Neutrophil (primary cell): ENCODE measurements around the gene JAKMIP1.

Source experiments
- H3K27ac ChIP-seq: fragments of 200-600 bp; sonication (generic); 2 replicates; pipeline ENCODE4 v1.5.1; 2016; ENCODE audit warnings: mild to moderate bottlenecking, moderate library complexity
- H3K27me3 ChIP-seq: fragments of 200-600 bp; sonication (generic); 2 replicates; pipeline ENCODE4 v1.6.0; 2016; ENCODE audit warnings: mild to moderate bottlenecking
- H3K36me3 ChIP-seq: fragments of 200-600 bp; sonication (generic); 2 replicates; pipeline ENCODE4 v1.5.1; 2017
- H3K4me1 ChIP-seq, 2 experiments: fragments of 200-600 bp in 1 of 2; sonication (generic) in 1 of 2; 1 replicate in 1 of 2; 2 replicates in 1 of 2; pipeline versions ENCODE4 v1.5.1 to v1.6.1; 2013 to 2016; ENCODE audit warnings: low read depth in 1 of 2, low read length in 1 of 2, mild to moderate bottlenecking in 1 of 2, moderate library complexity in 1 of 2; ENCODE audit not compliant: control insufficient read depth in 1 of 2, insufficient read depth in 1 of 2
- H3K4me3 ChIP-seq, 2 experiments: fragments of 200-600 bp in 1 of 2; sonication (generic) in 1 of 2; 1 replicate in 1 of 2; 2 replicates in 1 of 2; pipeline ENCODE4 v1.5.1; 2013 to 2016; ENCODE audit warnings: low read depth in 1 of 2, low read length in 1 of 2, mild to moderate bottlenecking in 1 of 2, moderate library complexity in 1 of 2
- H3K9me3 ChIP-seq: fragments of 200-600 bp; sonication (generic); 2 replicates; pipeline ENCODE4 v1.5.1; 2016
- CTCF ChIP-seq: fragments of 200-600 bp; sonication (generic); IDR thresholded peaks from 2 replicates; pipeline ENCODE4 v1.5.1; 2016; ENCODE audit warnings: antibody characterized with exemption

JAKMIP1 gene

DNA sequence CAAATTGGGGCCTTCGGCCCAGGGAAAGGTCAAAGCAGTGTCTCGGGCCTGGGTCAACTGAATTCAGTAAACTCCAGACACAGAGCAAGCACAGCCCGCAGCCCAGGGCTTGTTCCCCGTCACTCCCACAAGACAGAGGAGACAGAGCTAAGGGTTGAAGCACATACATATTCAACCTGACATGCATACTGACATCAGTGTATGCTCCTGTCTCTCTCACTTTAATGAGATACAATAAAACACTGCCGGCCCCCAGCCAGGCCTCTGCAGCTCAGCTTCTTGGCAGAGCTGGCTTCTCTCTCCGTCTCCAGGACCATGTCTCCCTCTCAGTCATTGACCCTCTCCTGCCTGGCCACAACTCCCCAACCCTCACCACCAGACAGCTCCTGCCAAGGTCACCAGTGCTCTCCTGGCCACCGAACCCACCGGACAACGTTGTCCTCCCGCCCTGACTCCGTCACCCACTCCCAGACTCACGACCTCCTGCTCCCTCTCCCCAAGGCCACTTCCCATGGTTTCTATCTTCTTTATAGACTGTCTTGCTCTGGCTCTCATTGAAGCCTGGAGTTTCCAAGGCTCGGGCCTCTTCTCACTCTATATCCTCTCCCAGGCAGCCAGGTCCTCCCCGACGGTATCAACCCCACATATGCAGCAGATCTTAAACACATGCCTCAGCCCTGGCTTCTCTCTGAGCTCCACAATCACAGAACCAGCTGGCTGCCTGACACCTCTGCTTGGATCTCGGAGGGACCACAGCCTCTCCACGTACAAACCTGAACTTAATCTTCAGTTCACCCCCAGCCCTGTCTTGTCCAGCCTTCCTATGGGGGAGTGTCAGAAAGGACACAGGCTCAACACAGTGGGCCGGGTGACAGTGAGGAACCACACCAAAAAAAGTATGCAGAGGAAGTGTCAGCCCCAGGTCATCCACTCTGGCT is 114.4 kb downstream of the JAKMIP1 start:
- H3K27ac ChIP-seq, result no peak overlapping the region
- H3K27me3 ChIP-seq, result no peaks in the 10 kb centered on the region
- no peak overlapping the region for H3K4me3 ChIP-seq
- TF ChIP-seq CTCF, result no peak
- H3K36me3 ChIP-seq, result no peaks in the 10 kb centered on the region
- no peaks in the 10 kb centered on the region for H3K9me3 ChIP-seq
- H3K4me1 ChIP-seq, result no peaks in the 10 kb centered on the region

GRCh38 chr4:6085028-6085690 is 115.2 kb downstream of the JAKMIP1 start:
- Histone ChIP-seq H3K36me3 (no peaks in the 10 kb centered on the region), H3K4me1 (no peaks in the 10 kb centered on the region), H3K27me3 (no peaks in the 10 kb centered on the region), H3K4me3 (no peak overlapping the region), H3K27ac (no peak overlapping the region), H3K9me3 (no peaks in the 10 kb centered on the region)
- TF ChIP-seq CTCF, result no peak

DNA sequence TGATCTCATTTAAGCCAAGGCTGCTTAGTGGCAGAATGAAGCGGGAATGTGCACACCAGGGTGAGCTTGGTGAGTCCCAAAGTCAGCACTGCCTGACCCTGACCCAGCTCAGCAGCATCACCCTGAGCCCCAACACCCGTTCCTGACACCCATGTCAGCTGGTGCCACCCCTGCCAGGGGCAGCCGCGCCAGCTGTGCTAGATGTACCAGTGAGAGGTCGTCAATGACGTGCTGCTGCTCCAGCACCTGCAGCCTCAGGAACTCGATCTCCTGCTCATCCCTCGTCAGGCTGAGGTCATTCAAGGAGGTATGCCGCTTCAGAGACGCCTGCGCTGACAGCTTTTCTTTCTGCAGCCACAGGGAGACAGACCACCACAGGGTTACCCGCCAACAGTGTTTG is 120.4 kb downstream of the JAKMIP1 start:
- H3K4me1 ChIP-seq, result no peaks in the 10 kb centered on the region
- H3K27me3 ChIP-seq, result no peaks in the 10 kb centered on the region
- no peak overlapping the region for H3K4me3 ChIP-seq
- no peak for TF ChIP-seq CTCF
- H3K9me3 ChIP-seq, result no peaks in the 10 kb centered on the region
- H3K27ac ChIP-seq, result no peak overlapping the region
- H3K36me3 ChIP-seq, result no peaks in the 10 kb centered on the region

DNA sequence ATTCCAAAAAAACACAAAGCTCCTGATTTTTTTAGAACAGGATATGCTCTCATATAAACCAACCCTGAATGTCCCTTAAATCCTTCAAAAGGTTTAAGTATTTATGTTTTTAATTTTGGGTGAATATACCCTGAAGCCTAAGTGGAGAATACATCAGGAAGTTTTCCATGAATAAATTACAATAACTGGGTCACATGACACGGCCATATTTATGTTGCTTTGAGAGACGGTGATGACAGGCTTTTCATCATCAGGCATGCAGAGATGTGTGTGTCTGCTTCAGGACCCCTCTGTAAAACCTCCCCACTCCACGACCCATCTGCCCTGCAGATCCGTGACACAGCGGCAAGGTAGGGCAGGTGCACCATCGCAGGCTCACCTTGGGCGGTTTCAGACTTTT is 121.8 kb downstream of the JAKMIP1 start:
- no peaks in the 10 kb centered on the region for H3K36me3 ChIP-seq
- TF ChIP-seq CTCF, result no peak
- no peaks in the 10 kb centered on the region for H3K27me3 ChIP-seq
- no peaks in the 10 kb centered on the region for H3K9me3 ChIP-seq
- H3K4me1 ChIP-seq, result no peaks in the 10 kb centered on the region
- H3K27ac ChIP-seq, result no peak overlapping the region
- no peak overlapping the region for H3K4me3 ChIP-seq

GRCh38 chr4:6076391-6076790 is 124.0 kb downstream of the JAKMIP1 start:
- Histone ChIP-seq H3K27ac (no peak overlapping the region), H3K4me1 (no peaks in the 10 kb centered on the region), H3K27me3 (peaks cover 9% of the 10 kb centered on the region), H3K4me3 (no peak overlapping the region), H3K9me3 (no peaks in the 10 kb centered on the region), H3K36me3 (no peaks in the 10 kb centered on the region)
- TF ChIP-seq CTCF, result no peak
